Spinal cord (tissue), 10 donors: ENCODE measurements around the gene SMCO4. TPM values are rescaled to one million over a fixed set of nuclear protein-coding genes. Genes with fewer than 3 reads are reported as not detected.

Experiments used
- DNase-seq, 6 donors: peaks; one replicate each; pipeline versions ENCODE4 v3.0.0 to v3.0.0-alpha.2; 2013 to 2015; ENCODE audit warnings: low spot score in 6 of 6, low read depth in 4 of 6
- H3K27ac ChIP-seq: one replicate; pipeline ENCODE4 v1.5.1; 2013; ENCODE audit warnings: low read depth, low read length, control low read depth
- H3K27me3 ChIP-seq: one replicate; pipeline ENCODE4 v1.6.1; 2013; ENCODE audit warnings: low read length; ENCODE audit not compliant: control insufficient read depth, insufficient read depth
- H3K36me3 ChIP-seq: one replicate; pipeline ENCODE4 v1.6.1; 2013; ENCODE audit warnings: low read length; ENCODE audit not compliant: control insufficient read depth, insufficient read depth
- H3K4me1 ChIP-seq: one replicate; pipeline ENCODE4 v1.6.1; 2013; ENCODE audit warnings: low read length; ENCODE audit not compliant: control insufficient read depth, insufficient read depth
- H3K4me3 ChIP-seq: one replicate; pipeline ENCODE4 v1.5.1; 2013; ENCODE audit warnings: low read depth, low read length, control low read depth
- H3K9me3 ChIP-seq: one replicate; pipeline ENCODE4 v1.6.1; 2013; ENCODE audit warnings: low read length; ENCODE audit not compliant: control insufficient read depth, insufficient read depth
- WGBS: methylation state at CpG from one replicate; pipeline ENCODE4 v1.1.5; 2013; ENCODE audit warnings: missing lambda C conversion rate; ENCODE audit not compliant: insufficient coverage; 5-methylcytosine and 5-hydroxymethylcytosine counted together
- polyA plus RNA-seq, 2 donors: library from polyadenylated mRNA; unstranded; fragments of 120-200 nt; gene quantifications; one replicate each; pipeline ENCODE4 v1.2.1, GENCODE V29; 2013; ENCODE audit not compliant: insufficient read length in 2 of 2
- total RNA-seq, 2 donors: library from RNA; depleted of rRNA in 1 of 2; stranded (reverse); fragments of 120-200 nt in 1 of 2; fragments of >200 nt in 1 of 2; gene quantifications; one replicate each; pipeline versions ENCODE4 v1.2.3 to v1.2.4, GENCODE V29; 2013 to 2014
- donor health status: healthy.

The SMCO4 gene
- total and polyA plus RNA-seq, 4 donors = 9.5 to 19.3 (median 15.7) TPM

DNA sequence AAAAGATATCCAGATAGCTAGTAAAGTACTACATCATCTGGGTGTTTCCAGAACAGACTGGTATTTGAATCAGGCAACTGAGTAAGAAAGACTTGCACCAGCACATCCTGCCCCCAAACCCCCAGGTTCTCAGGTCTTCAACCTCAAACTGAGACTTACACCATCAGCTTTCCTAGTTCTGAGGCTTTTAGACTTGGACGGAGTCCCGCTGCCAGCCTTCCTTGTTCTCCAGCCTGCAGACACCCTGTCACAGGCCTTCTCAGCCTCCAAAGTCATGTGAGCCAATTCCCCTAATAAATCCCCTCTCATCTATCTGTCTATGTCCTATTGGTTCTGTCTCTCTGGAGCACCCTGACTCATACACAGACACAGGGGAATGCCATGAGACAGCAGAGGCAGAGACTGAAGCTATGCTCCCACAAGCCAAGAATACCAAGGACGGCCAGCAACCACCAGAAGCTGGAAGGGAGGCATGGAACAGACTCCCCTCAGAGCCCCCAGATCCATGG, 10.9 kb downstream of the SMCO4 start:
- 88% methylated on average over 3 of the region's 3 CpGs for WGBS

DNA sequence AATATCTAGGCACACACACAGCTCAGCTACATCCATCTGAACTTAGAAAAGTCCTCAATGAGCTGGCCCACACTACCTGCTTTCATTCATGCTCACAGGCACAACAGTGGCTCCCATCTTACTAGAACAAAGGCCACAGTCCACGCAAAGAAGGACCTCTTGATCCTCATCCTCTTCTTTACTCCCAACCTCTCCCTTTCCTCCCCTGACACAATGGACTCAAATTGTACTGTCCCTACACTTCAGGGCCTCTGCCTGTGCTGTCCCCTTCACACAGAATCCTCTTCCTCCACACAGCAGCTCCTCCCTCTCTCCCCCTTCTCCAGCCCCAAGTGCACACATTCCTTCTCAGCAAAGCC, 12.7 kb downstream of the SMCO4 start:
- 100% methylated on average over 1 of the region's 1 CpG for WGBS
- DNase-seq = no peak
- H3K36me3 ChIP-seq = no peaks in the 10 kb centered on the region
- H3K9me3 ChIP-seq = no peaks in the 10 kb centered on the region
- H3K4me3 ChIP-seq = no peak overlapping the region
- H3K4me1 ChIP-seq = peaks cover 23% of the 10 kb centered on the region
- H3K27ac ChIP-seq = no peak overlapping the region
- H3K27me3 ChIP-seq = no peaks in the 10 kb centered on the region

More for the DNA sequence above, 10.9 kb downstream of the SMCO4 start:
- H3K27ac ChIP-seq = no peak overlapping the region
- H3K4me3 ChIP-seq = no peak overlapping the region
- peaks cover 31% of the 10 kb centered on the region for H3K4me1 ChIP-seq
- no peaks in the 10 kb centered on the region for H3K36me3 ChIP-seq
- H3K27me3 ChIP-seq = no peaks in the 10 kb centered on the region
- DNase-seq = no peak
- no peaks in the 10 kb centered on the region for H3K9me3 ChIP-seq

DNA sequence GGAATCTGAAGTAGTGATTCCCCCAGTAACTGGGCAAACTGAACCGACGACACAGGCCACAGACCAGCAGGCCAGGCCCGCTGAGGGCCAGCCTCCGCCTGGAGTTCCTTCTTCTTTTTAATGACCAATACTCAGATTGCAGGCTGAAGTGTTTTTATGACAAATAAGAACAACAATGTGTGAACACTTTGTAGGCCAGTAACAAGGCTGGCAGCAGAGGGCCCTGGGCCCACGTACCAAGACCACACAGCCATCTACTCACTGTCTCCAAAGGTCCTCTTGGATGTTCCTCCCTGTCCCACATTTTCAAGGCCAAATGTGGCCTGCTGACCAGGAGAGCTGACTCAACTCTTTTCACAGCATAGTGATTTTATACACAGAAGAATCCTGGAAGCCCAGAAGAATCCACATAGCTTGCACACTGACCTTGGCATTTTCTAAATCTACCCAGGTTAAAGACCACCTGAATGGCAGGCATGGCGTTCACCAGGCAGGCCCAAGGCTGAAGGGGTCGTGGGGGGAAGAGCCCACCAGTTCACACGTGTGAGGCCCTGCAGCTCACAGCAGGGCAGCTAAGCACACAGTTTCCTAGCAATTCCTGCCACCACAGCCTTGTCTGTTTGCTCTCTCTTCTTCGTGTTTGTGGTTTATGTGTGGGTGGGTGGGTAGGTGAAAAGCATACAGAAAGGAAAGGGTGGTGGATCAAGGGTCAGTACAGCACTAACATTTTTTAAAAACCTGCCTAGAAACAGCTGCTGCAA, 13.3 kb downstream of the SMCO4 start:
- H3K4me3 ChIP-seq = no peak overlapping the region
- peaks cover 22% of the 10 kb centered on the region for H3K4me1 ChIP-seq
- H3K9me3 ChIP-seq = no peaks in the 10 kb centered on the region
- 72% methylated on average over 7 of the region's 9 CpGs for WGBS
- H3K36me3 ChIP-seq = no peaks in the 10 kb centered on the region
- H3K27me3 ChIP-seq = no peaks in the 10 kb centered on the region
- no peak for DNase-seq
- H3K27ac ChIP-seq = peak overlapping the region; percentile 58

DNA sequence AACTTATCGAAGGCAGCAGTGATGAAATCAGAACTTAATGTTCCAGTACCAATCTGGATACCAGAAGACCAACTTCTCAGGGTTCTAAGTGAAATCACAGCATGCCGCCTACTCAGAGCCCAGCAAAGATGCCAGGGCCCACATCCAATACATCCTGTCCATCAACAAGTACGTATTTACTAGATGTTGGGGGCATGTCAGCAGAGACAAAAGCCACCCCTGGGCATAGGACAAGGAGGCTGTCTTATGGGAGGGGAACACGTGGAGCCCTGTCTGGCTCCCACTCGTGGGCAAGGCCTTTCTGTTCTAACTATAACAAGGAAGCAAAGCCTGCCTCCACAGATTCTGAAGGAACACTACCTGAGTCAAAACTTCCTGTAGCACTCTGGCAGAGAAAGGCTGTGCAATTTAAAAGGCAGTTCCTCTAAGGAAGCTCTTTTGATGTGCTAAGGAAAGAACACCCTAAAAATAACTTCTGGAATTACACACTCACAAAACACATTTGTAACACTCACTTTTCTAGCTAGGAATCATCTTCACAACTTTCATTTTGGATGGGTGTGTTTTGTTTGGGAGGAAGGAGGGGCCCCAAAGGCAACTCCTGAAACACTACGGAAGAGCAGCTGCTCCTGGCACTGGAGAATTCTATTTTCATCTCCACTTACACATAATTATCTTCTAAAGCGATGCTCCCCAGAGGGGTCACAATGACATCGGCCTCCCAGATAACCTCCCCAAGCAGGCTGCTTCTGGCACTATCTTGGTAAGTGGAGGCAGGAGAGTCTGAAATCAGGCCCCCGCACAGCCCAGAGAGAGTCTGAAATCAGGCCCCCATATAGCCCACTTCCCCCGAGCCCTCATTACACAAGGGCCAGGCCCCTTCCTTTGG, 14.2 kb downstream of the SMCO4 start:
- peak in 1 of 6 donors; percentile 37 for DNase-seq
- H3K36me3 ChIP-seq = no peaks in the 10 kb centered on the region
- peaks cover 24% of the 10 kb centered on the region for H3K4me1 ChIP-seq
- no peak overlapping the region for H3K4me3 ChIP-seq
- no CpG with 5 or more reads among the region's 10 CpGs for WGBS
- no peaks in the 10 kb centered on the region for H3K9me3 ChIP-seq
- H3K27me3 ChIP-seq = no peaks in the 10 kb centered on the region
- peak overlapping the region; percentile 58 for H3K27ac ChIP-seq

DNA sequence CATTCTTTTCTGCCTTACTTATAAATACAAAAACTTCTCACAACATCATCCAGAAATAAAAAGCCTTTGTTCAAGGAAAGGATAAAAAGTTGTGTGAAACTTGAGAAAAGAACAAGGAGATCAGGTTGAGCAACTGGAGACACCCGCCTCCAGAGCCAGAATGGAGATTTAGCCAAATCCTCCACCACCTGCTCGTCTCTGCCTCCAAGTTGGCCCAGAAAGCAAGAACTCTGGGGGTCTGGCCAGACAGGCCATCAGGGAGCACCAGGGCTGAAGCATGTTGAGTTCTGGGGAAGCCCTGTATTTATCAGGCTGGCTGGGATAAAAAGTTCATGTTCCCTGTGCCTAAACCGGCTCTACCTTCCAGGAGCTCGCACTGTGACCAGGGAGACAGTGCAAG, 14.9 kb downstream of the SMCO4 start:
- no peaks in the 10 kb centered on the region for H3K36me3 ChIP-seq
- H3K9me3 ChIP-seq = no peaks in the 10 kb centered on the region
- H3K27me3 ChIP-seq = no peaks in the 10 kb centered on the region
- H3K27ac ChIP-seq = no peak overlapping the region
- peak in 1 of 6 donors; percentile 38 for DNase-seq
- WGBS = 80% methylated on average over 1 of the region's 4 CpGs
- H3K4me3 ChIP-seq = no peak overlapping the region
- peaks cover 24% of the 10 kb centered on the region for H3K4me1 ChIP-seq

DNA sequence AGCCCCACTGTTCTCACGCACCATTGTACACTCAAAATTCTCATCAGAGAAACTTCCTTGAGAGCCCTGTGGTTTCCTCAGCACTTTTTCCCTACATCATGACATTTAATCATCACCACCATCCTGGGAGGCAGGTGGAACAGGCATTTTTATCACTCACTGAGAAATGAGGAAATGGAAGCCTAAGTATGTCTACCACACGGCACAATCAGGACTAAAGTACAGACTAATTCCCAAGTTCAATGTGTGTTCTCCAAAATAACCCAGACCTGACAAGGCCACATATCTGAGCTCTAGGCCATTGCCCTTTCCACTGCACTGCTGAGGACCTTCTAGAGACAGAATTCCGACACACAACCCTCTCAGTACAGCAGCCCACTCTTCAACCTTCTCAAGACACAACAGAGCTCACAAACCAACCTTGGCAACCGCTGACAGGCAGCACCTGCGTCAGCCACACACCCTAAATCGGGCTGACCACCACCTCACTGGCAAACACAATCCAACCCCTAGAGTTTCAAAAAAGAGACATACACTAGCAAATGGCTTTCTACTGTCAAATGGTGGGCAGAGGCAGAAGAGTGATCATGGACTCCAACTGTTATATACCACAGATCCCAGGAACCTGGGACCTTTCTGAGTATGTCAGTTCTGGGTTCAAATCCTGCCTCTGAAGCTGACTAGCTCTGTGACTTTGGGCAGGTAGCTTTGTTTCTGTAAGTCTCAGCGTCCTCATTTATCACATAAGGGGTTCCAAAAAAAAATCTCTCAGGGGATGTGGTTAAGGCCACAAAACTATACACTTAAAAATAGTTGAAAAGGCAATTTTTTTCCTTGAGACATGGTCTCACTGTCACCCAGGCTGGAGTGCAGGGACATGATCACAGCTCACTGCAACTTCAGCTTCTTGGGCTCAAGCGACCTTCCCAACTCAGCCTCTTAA, 16.3 kb downstream of the SMCO4 start:
- WGBS = 95% methylated on average over 6 of the region's 8 CpGs

DNA sequence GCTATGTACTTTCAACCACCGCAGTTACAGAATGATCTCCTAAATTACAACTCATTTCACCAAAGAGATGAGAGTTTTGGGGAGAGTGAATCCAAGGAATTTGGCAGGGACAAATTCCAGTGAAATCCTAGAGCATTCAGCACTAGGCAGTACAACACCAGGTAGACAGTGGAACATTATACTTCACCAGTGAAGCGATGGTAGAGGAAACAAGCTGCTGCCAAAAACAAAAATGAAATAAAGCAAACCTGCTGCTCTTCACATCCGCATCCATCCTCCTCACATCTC, 16.9 kb downstream of the SMCO4 start:
- Histone ChIP-seq H3K27me3 (no peaks in the 10 kb centered on the region), H3K9me3 (no peaks in the 10 kb centered on the region), H3K4me1 (peaks cover 24% of the 10 kb centered on the region), H3K36me3 (no peaks in the 10 kb centered on the region), H3K27ac (no peak overlapping the region), H3K4me3 (no peak overlapping the region)
- 80% methylated on average over 1 of the region's 3 CpGs for WGBS
- DNase-seq = no peak

More for the DNA sequence above, 16.3 kb downstream of the SMCO4 start:
- no peaks in the 10 kb centered on the region for H3K36me3 ChIP-seq
- H3K27me3 ChIP-seq = no peaks in the 10 kb centered on the region
- H3K27ac ChIP-seq = no peak overlapping the region
- no peak for DNase-seq
- H3K9me3 ChIP-seq = no peaks in the 10 kb centered on the region
- peaks cover 24% of the 10 kb centered on the region for H3K4me1 ChIP-seq
- H3K4me3 ChIP-seq = no peak overlapping the region

DNA sequence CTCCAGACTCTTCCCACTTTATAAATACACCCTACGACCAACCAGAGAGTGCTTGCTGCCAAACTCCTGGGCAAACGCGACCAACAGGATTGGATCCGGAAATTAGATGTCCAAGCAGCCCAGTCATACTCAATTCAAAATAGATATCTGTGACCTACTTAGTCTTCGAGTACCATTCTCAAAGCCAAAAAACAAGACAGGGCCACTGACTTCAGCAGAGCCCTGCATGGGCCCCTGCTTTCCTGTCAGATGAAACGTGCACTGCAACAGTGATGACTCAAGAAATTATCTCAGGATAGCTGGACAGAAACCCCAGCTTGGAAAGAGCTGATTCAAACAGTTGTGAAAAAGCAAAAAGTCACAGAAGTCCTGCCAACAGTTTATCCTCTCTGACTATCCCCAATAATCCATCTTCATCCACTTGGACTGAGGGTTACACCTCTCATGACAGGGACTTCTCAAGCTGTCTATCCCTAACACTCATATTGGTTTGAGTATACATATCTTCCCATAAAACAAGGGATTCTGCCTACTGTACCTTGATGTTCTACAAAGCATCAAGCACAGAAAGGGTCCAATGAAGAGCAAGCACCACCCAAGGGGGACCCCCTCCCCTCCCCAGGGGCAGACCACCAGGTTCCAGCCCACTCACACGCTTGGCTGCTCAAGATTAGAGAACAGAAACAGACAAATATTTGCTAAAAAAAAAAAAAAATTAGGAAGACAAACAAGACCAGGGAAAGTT, 17.4 kb downstream of the SMCO4 start:
- Histone ChIP-seq H3K9me3 (no peaks in the 10 kb centered on the region), H3K27ac (no peak overlapping the region), H3K36me3 (no peaks in the 10 kb centered on the region), H3K4me3 (no peak overlapping the region), H3K4me1 (peaks cover 24% of the 10 kb centered on the region), H3K27me3 (no peaks in the 10 kb centered on the region)
- DNase-seq = no peak
- WGBS = 71% methylated on average over 5 of the region's 7 CpGs

DNA sequence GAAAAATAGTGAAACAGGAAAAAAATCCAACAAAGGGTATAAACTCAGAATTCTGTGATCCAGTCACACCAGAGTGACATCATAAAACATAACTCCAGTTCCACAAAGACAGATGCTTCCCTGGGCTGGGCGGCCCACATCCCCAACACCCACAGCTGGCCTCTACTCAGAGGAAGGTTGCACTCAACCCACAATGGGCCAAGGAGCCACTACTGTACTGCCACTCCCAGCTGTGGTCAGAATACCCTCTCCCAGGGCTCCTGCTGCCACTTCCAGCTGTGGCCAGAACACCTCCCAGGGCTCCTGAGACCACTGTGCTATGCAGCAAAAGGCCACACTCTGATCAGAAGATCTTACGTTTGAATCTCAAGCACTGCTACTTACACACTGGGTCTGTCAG, 18.3 kb downstream of the SMCO4 start:
- Histone ChIP-seq H3K27ac (no peak overlapping the region), H3K4me3 (no peak overlapping the region), H3K36me3 (no peaks in the 10 kb centered on the region), H3K9me3 (no peaks in the 10 kb centered on the region), H3K4me1 (peaks cover 20% of the 10 kb centered on the region), H3K27me3 (no peaks in the 10 kb centered on the region)
- DNase-seq = no peak
- 88% methylated on average over 1 of the region's 2 CpGs for WGBS
